Panc1 (cell line): Measurements from ENCODE around the gene PRR5. TPM values are rescaled to one million over a fixed set of nuclear protein-coding genes. Genes with fewer than 3 reads are reported as not detected.

Experiments
- ATAC-seq: fragments of 200-7000 bp; cut with Tn5 transposase; 2 replicates; pipeline ENCODE4 v1.9.1; 2020; ENCODE audit warnings: mild to moderate bottlenecking, moderate library complexity
- BruUV-seq: library from RNA; stranded (reverse); fragments of 400-500 nt; replicated peaks from 2 replicates; lab custom pipeline; 2021; lab: Mats Ljungman, UMichigan
- CTCF ChIA-PET: fragments of 300-600 bp; sonication (Branson Sonifier 250); formaldehyde crosslinking; loops from one replicate; lab custom pipeline; 2022; ENCODE audit warnings: antibody characterized with exemption; lab: Charles Lee
- POLR2A ChIA-PET: fragments of 300-600 bp; sonication (Branson Sonifier 250); formaldehyde crosslinking; loops from one replicate; lab custom pipeline; 2022; ENCODE audit warnings: antibody characterized with exemption; lab: Charles Lee
- DNase-seq: peaks from one replicate; pipeline ENCODE4 v3.0.0-alpha.2; 2010; ENCODE audit warnings: low read depth, low spot score
- H3K27ac ChIP-seq: 2 replicates; pipeline ENCODE4 v1.5.1; 2011; ENCODE audit warnings: mild to moderate bottlenecking, low read length, inconsistent platforms
- H3K27me3 ChIP-seq: fragments of 200-500 bp; sonication (Bioruptor generic); 2 replicates; pipeline ENCODE4 v1.6.0; 2014; ENCODE audit warnings: low read length, inconsistent platforms; ENCODE audit not compliant: control insufficient read depth, insufficient read depth
- H3K36me3 ChIP-seq: fragments of 200-500 bp; sonication (Bioruptor generic); 2 replicates; pipeline ENCODE4 v1.5.1; 2014; ENCODE audit warnings: inconsistent platforms, mild to moderate bottlenecking, low read length, moderate library complexity; ENCODE audit not compliant: control insufficient read depth, insufficient read depth
- H3K4me1 ChIP-seq: 2 replicates; pipeline ENCODE4 v1.5.1; 2011; ENCODE audit warnings: inconsistent platforms, mild to moderate bottlenecking, low read length, moderate library complexity; ENCODE audit not compliant: control insufficient read depth, insufficient read depth
- H3K4me3 ChIP-seq, 2 experiments: 2 replicates each; pipeline ENCODE4 v1.5.1; 2011 to 2012; ENCODE audit warnings: low read depth in 2 of 2, low read length in 2 of 2, mild to moderate bottlenecking in 2 of 2, inconsistent platforms in 1 of 2, moderate library complexity in 1 of 2
- H3K9me3 ChIP-seq: fragments of 200-500 bp; sonication (Bioruptor generic); 2 replicates; pipeline ENCODE4 v1.5.1; 2014; ENCODE audit warnings: low read depth, mild to moderate bottlenecking, inconsistent platforms, low read length, moderate library complexity; ENCODE audit not compliant: control insufficient read depth, insufficient read depth
- CTCF ChIP-seq: fragments of 450-650 bp; IDR thresholded peaks from 2 replicates; pipeline ENCODE4 v1.5.1; 2017; ENCODE audit warnings: mild to moderate bottlenecking
- POLR2AphosphoS5 ChIP-seq: IDR thresholded peaks from 2 replicates; pipeline ENCODE4 v1.6.1; 2012; ENCODE audit warnings: mild to moderate bottlenecking, low read depth, low read length, moderate library complexity
- REST ChIP-seq, 2 experiments: IDR thresholded peaks; 2 replicates each; pipeline ENCODE4 v1.6.1; 2011 to 2012; ENCODE audit warnings: low read depth in 2 of 2, control low read depth in 1 of 2, low read length in 1 of 2, mild to moderate bottlenecking in 1 of 2, moderate library complexity in 1 of 2; ENCODE audit not compliant: insufficient read depth in 1 of 2
- SIN3A ChIP-seq: IDR thresholded peaks from 2 replicates; pipeline ENCODE4 v1.6.1; 2012; ENCODE audit warnings: low read depth, mild to moderate bottlenecking, low read length, moderate library complexity, borderline replicate concordance; ENCODE audit not compliant: insufficient read depth
- TCF7L2 ChIP-seq: IDR thresholded peaks from 2 replicates; pipeline ENCODE4 v1.6.1; 2011; ENCODE audit warnings: mild to moderate bottlenecking, low read depth, low read length, inconsistent platforms
- in situ Hi-C: cut with HindIII; loops from 2 replicates; pipeline ENCODE4 v1.10.0; 2016; ENCODE audit warnings: low sequenced_read_pairs, low pct_unique_long_range_greater_than_20kb
- intact Hi-C: fragments of 100-400 bp; cut with micrococcal nuclease; formaldehyde crosslinking; loops from one replicate; pipeline ENCODE4 v1.10.0; 2022; ENCODE audit not compliant: unreplicated experiment
- total RNA-seq: library from RNA; stranded (reverse); gene quantifications from one replicate; pipeline ENCODE4 v1.2.1, GENCODE V29; 2021; ENCODE audit not compliant: unreplicated experiment

Gene PRR5
- total RNA-seq, 1 experiment from 2014 or later = 11.5 TPM

GRCh38 chr22:44701187-44701790 is 715 bp upstream of the PRR5 start:
- peaks cover 11% of the 10 kb centered on the region; the same call in 1 of the 2 replicates for H3K4me1 ChIP-seq
- H3K9me3 ChIP-seq = no peaks in the 10 kb centered on the region
- no peak for ATAC-seq
- DNase-seq = no peak
- ChIA-PET POLR2A (no interaction called here), CTCF (no interaction called here)
- no TSS peak for BruUV-seq
- H3K27ac ChIP-seq = peak overlapping the region; percentile 69
- H3K36me3 ChIP-seq = no peaks in the 10 kb centered on the region
- no peak for TF ChIP-seq POLR2AphosphoS5
- TF ChIP-seq TCF7L2 = no peak
- TF ChIP-seq SIN3A = no peak
- no peak for TF ChIP-seq REST (IDR thresholded peaks at IDR 0.05; ENCODE audit: insufficient read depth in 1 of 2, low read depth in 2 of 2, low read length in 1 of 2)
- TF ChIP-seq CTCF = no peak
- intact Hi-C loops = no loop called here
- H3K4me3 ChIP-seq = peak overlapping the region; percentile 16 to 38
- H3K27me3 ChIP-seq = no peaks in the 10 kb centered on the region
- in situ Hi-C loops = no loop called here

GRCh38 chr22:44702479-44703198 is 635 bp downstream of the PRR5 start:
- H3K27me3 ChIP-seq = no peaks in the 10 kb centered on the region
- POLR2A ChIA-PET = interaction anchor here (0.6 kb wide), 1 partner anchor 16 kb away, joined by 5 read pairs; no protein-coding TSS in a partner anchor
- no peaks in the 10 kb centered on the region for H3K36me3 ChIP-seq
- no peak for DNase-seq
- ATAC-seq = peak; percentile 59
- BruUV-seq = no TSS peak
- peaks cover 11% of the 10 kb centered on the region; the same call in 1 of the 2 replicates for H3K4me1 ChIP-seq
- in situ Hi-C loops (no loop called here), intact Hi-C loops (no loop called here)
- no peak overlapping the region for H3K27ac ChIP-seq
- H3K4me3 ChIP-seq = peak overlapping the region; percentile 47 to 48
- TF ChIP-seq TCF7L2 (no peak), SIN3A (no peak), POLR2AphosphoS5 (no peak)
- CTCF ChIA-PET = no interaction called here
- H3K9me3 ChIP-seq = no peaks in the 10 kb centered on the region
